Osteoblast (primary cell): Measurements from ENCODE around the gene ITGB2. TPM values are rescaled to one million over a fixed set of nuclear protein-coding genes. Genes with fewer than 3 reads are reported as not detected.

Experiments
- total RNA-seq: library from RNA; depleted of rRNA; stranded (reverse); fragments of >200 nt; gene quantifications from 2 replicates; pipeline ENCODE4 v1.2.3, GENCODE V29; 2012

ITGB2 gene
- total RNA-seq, 1 donor = 15.2 TPM

Other genes with a start within 250 kb of the ITGB2 start
- gene KRTAP12-1, start 238.7 kb downstream of the ITGB2 start, total RNA-seq = not detected in 2 replicates
- gene KRTAP10-12, start 223.7 kb downstream of the ITGB2 start, total RNA-seq = not detected in 2 replicates
- not detected in 2 replicates for gene TSPEAR, start 209.3 kb downstream of the ITGB2 start, total RNA-seq
- gene UBE2G2, start 119.1 kb downstream of the ITGB2 start, total RNA-seq = 75.3 and 94.3 TPM in 2 replicates
- gene SUMO3, start 102.8 kb downstream of the ITGB2 start, total RNA-seq = 80.7 and 82.8 TPM in 2 replicates
- gene PTTG1IP, start 47.2 kb downstream of the ITGB2 start, total RNA-seq = 413 and 480 TPM in 2 replicates
- 9.4 and 10.9 TPM in 2 replicates for gene SLX9, start 19.1 kb upstream of the ITGB2 start, total RNA-seq
- gene ADARB1, start 153.7 kb upstream of the ITGB2 start, total RNA-seq = 19.5 and 28.9 TPM in 2 replicates